A549 (cell line): ENCODE results near the gene CYP2U1. TPM values are rescaled to one million over a fixed set of nuclear protein-coding genes. Genes with fewer than 3 reads are reported as not detected.

Experiments
- ATAC-seq, 2 experiments: fragments of 200-7000 bp in 1 of 2; fragments of >200 bp in 1 of 2; cut with Nextera tagmentation in 1 of 2; cut with Tn5 transposase in 1 of 2; 3 replicates each; pipeline versions ENCODE4 v1.8.0 to v1.9.1; 2018 to 2020; ENCODE audit warnings: mild to moderate bottlenecking in 1 of 2, moderate library complexity in 1 of 2
- CTCF ChIA-PET: fragments of 300-600 bp; sonication (Branson Sonifier 250); formaldehyde crosslinking; extraction: SDS; loops from one replicate; lab custom pipeline; 2021; ENCODE audit warnings: antibody characterized with exemption, inconsistent platforms; lab: Yijun Ruan, JAX
- POLR2A ChIA-PET: fragments of 350-600 bp; formaldehyde crosslinking; extraction: SDS; loops from one replicate; lab custom pipeline; 2021; ENCODE audit warnings: antibody characterized with exemption, inconsistent platforms; lab: Yijun Ruan, JAX
- DNase-seq, 2 experiments: peaks; one replicate each; pipeline versions ENCODE4 v3.0.0 to v3.0.0-alpha.2; 2011 to 2016; ENCODE audit warnings: low read depth in 1 of 2, low spot score in 1 of 2
- FAIRE-seq: peaks from 2 replicates; lab custom pipeline; 2011; peaks lifted over from hg19 to GRCh38; lab: Jason Lieb, UNC
- H3K27ac ChIP-seq, 2 experiments: fragments of >200 bp; sonication (Bioruptor Twin); formaldehyde crosslinking; 3 replicates each; pipeline ENCODE4 v1.5.1; 2016 to 2017
- H3K4me1 ChIP-seq: fragments of >200 bp; sonication (Bioruptor Twin); formaldehyde crosslinking; 3 replicates; pipeline ENCODE4 v1.6.1; 2016
- H3K4me2 ChIP-seq: fragments of >200 bp; sonication (Bioruptor Twin); formaldehyde crosslinking; 3 replicates; pipeline ENCODE4 v1.6.1; 2016
- H3K4me3 ChIP-seq: fragments of >200 bp; sonication (Bioruptor Twin); formaldehyde crosslinking; 3 replicates; pipeline ENCODE4 v1.5.1; 2016
- H3K9me3 ChIP-seq: fragments of >200 bp; sonication (Bioruptor Twin); formaldehyde crosslinking; 3 replicates; pipeline ENCODE4 v1.6.1; 2016
- CBX2 ChIP-seq: fragments of 200-600 bp; sonication (generic); IDR thresholded peaks from 2 replicates; pipeline ENCODE4 v1.6.1; 2016; ENCODE audit warnings: low read depth, mild to moderate bottlenecking, borderline replicate concordance
- CHD2 ChIP-seq: fragments of 150-350 bp; IDR thresholded peaks from 2 replicates; pipeline ENCODE4 v1.6.1; 2014; ENCODE audit warnings: low read length; ENCODE audit not compliant: partially characterized antibody
- CHD4 ChIP-seq: fragments of 200-600 bp; sonication (generic); IDR thresholded peaks from 2 replicates; pipeline ENCODE4 v1.6.1; 2016; ENCODE audit warnings: antibody characterized with exemption, mild to moderate bottlenecking, borderline replicate concordance
- E2F6 ChIP-seq: IDR thresholded peaks from 2 replicates; pipeline ENCODE4 v1.6.1; 2012; ENCODE audit warnings: low read depth, borderline replicate concordance
- EP300 ChIP-seq, 2 experiments: fragments of >200 bp; sonication (Bioruptor Twin); formaldehyde crosslinking; IDR thresholded peaks; 2 replicates in 1 of 2; 3 replicates in 1 of 2; pipeline ENCODE4 v1.6.1; 2016 to 2017
- FOSL2 ChIP-seq, 2 experiments: fragments of 450-650 bp in 1 of 2; fragments of >200 bp in 1 of 2; sonication (Bioruptor Twin) in 1 of 2; formaldehyde crosslinking; IDR thresholded peaks; 2 replicates each; pipeline versions ENCODE4 v1.5.0 to v1.6.1; 2016 to 2020; ENCODE audit warnings: mild to moderate bottlenecking in 1 of 2, moderate library complexity in 1 of 2
- HES2 ChIP-seq: fragments of >200 bp; sonication (Bioruptor Twin); formaldehyde crosslinking; IDR thresholded peaks from 2 replicates; pipeline ENCODE4 v1.6.1; 2016
- HOXB5 ChIP-seq: fragments of 250-450 bp; sonication (Bioruptor Pico); IDR thresholded peaks from 2 replicates; pipeline ENCODE4 v1.5.0; 2020; ENCODE audit warnings: mild to moderate bottlenecking, moderate library complexity
- JUN ChIP-seq, 2 experiments: fragments of >200 bp; sonication (Bioruptor Twin); formaldehyde crosslinking; IDR thresholded peaks; 2 replicates in 1 of 2; 3 replicates in 1 of 2; pipeline ENCODE4 v1.6.1; 2016 to 2017
- MAX ChIP-seq: IDR thresholded peaks from 2 replicates; pipeline ENCODE4 v1.6.1; 2012
- MYC ChIP-seq: IDR thresholded peaks from 2 replicates; pipeline ENCODE4 v1.6.1; 2012; ENCODE audit warnings: mild to moderate bottlenecking, inconsistent platforms, low read length, improper control_type of control experiment, borderline replicate concordance
- NPAS2 ChIP-seq: fragments of 250-450 bp; sonication (Bioruptor Pico); IDR thresholded peaks from 2 replicates; pipeline ENCODE4 v1.8.0; 2022; ENCODE audit warnings: mild to moderate bottlenecking, moderate library complexity, borderline replicate concordance
- POLR2A ChIP-seq: IDR thresholded peaks from 2 replicates; pipeline ENCODE4 v1.6.1; 2012; ENCODE audit warnings: mild to moderate bottlenecking, low read length
- RAD21 ChIP-seq, 2 experiments: fragments of >200 bp in 1 of 2; sonication (Bioruptor Twin) in 1 of 2; formaldehyde crosslinking in 1 of 2; IDR thresholded peaks in 1 of 2; conservative IDR thresholded peaks in 1 of 2; 2 replicates in 1 of 2; 3 replicates in 1 of 2; pipeline ENCODE4 v1.6.1; 2012 to 2018; ENCODE audit warnings: inconsistent platforms in 1 of 2
- RCOR1 ChIP-seq: fragments of 150-350 bp; IDR thresholded peaks from 2 replicates; pipeline ENCODE4 v1.6.1; 2014; ENCODE audit warnings: antibody characterized with exemption, low read length, low read depth
- REST ChIP-seq: fragments of 200-600 bp; sonication (generic); IDR thresholded peaks from 2 replicates; pipeline ENCODE4 v1.6.1; 2016; ENCODE audit warnings: antibody characterized with exemption, mild to moderate bottlenecking, moderate library complexity
- RNF2 ChIP-seq: fragments of 200-600 bp; sonication (generic); IDR thresholded peaks from 2 replicates; pipeline ENCODE4 v1.6.1; 2016; ENCODE audit warnings: low read depth, mild to moderate bottlenecking, antibody characterized with exemption, moderate library complexity, borderline replicate concordance
- TFCP2L1 ChIP-seq: fragments of 250-450 bp; sonication (Bioruptor Pico); IDR thresholded peaks from 2 replicates; pipeline ENCODE4 v1.5.0; 2021; ENCODE audit warnings: mild to moderate bottlenecking
- USF2 ChIP-seq: fragments of 450-650 bp; IDR thresholded peaks from 2 replicates; pipeline ENCODE4 v1.6.1; 2014; ENCODE audit warnings: antibody characterized with exemption
- ZFP36 ChIP-seq: fragments of 450-650 bp; IDR thresholded peaks from 2 replicates; pipeline ENCODE4 v1.6.1; 2014; ENCODE audit warnings: borderline replicate concordance; ENCODE audit not compliant: partially characterized antibody
- WGBS: methylation state at CpG from one replicate; pipeline ENCODE4 v1.1.6; 2017; ENCODE audit errors: missing lambda C conversion rate; 5-methylcytosine and 5-hydroxymethylcytosine counted together
- polyA plus RNA-seq, 4 experiments: library from polyadenylated mRNA; depleted of rRNA in 3 of 4; stranded (reverse); fragments of >200 nt; fragmentation: RNase III in 1 of 4; extraction: RNeasy Plus Mini Kit Qiagen cat#74134 plus additional on column Dnase treatment in 1 of 4; gene quantifications; 2 replicates in 3 of 4; 3 replicates in 1 of 4; pipeline ENCODE4 v1.2.3, GENCODE V29; 2011 to 2017

The CYP2U1 gene
- polyA plus RNA-seq, 2 of the 4 experiments (the other 2 are of a cell fraction) = 2.2 to 2.3 TPM

GRCh38 chr4:107888237-107888636, 43.1 kb upstream of the CYP2U1 start:
- TF ChIP-seq ZFP36 (peak; percentile 91), RAD21 (conservative IDR thresholded peaks at IDR 0.05 in 1 of 2, IDR thresholded peaks at IDR 0.05 in 1 of 2) (no peak)
- ChIA-PET CTCF (interaction anchor here (1.2 kb wide), 1 partner anchor 13 kb away, joined by 7 read pairs; no protein-coding TSS in a partner anchor), POLR2A (no interaction called here)
- Histone ChIP-seq H3K4me1 (no peaks in the 10 kb centered on the region), H3K4me3 (no peak overlapping the region), H3K9me3 (peaks cover 11% of the 10 kb centered on the region; the same call in 2 of the 3 replicates), H3K27ac (no peak overlapping the region), H3K4me2 (no peak overlapping the region)
- ATAC-seq = no peak
- peak in 1 of 2 experiments; percentile 13 for DNase-seq
- WGBS = 75% methylated on average over 2 of the region's 2 CpGs
- no peak for FAIRE-seq

- DNase-seq = no peak
- H3K4me3 ChIP-seq = no peak overlapping the region
- H3K4me1 ChIP-seq = peaks cover 4% of the 10 kb centered on the region; the same call in 1 of the 3 replicates
- no peak overlapping the region for H3K27ac ChIP-seq
- peaks cover 11% of the 10 kb centered on the region; the same call in 2 of the 3 replicates for H3K9me3 ChIP-seq
- no peak overlapping the region for H3K4me2 ChIP-seq
- no peak for FAIRE-seq
- no peak for ATAC-seq
- WGBS = 94% methylated on average over 2 of the region's 2 CpGs
- POLR2A ChIA-PET = no interaction called here
- TF ChIP-seq CHD4 (no peak), MYC (no peak), POLR2A (no peak)
- CTCF ChIA-PET = interaction anchor here (0.6 to 1.2 kb wide), 2 partner anchors 9 to 132 kb away, joined by 3 read pairs; no protein-coding TSS in a partner anchor
Measured at GRCh38 chr4:107890779-107891178, 40.6 kb upstream of the CYP2U1 start.

- FAIRE-seq = no peak
- POLR2A ChIA-PET = no interaction called here
Measured at GRCh38 chr4:107891299-107891698, 40.0 kb upstream of the CYP2U1 start.

More at GRCh38 chr4:107891299-107891698, 40.0 kb upstream of the CYP2U1 start:
- Histone ChIP-seq H3K4me1 (peaks cover 9% of the 10 kb centered on the region; the same call in 2 of the 3 replicates), H3K4me2 (no peak overlapping the region)
- CTCF ChIA-PET = no interaction called here
- TF ChIP-seq POLR2A (no peak), CBX2 (no peak), REST (no peak), NPAS2 (CRISPR knock-in tag) (no peak), EP300 (IDR thresholded peaks at IDR 0.05) (no peak), HES2 (no peak), JUN (IDR thresholded peaks at IDR 0.05) (no peak), HOXB5 (CRISPR knock-in tag) (no peak), TFCP2L1 (CRISPR knock-in tag) (no peak), FOSL2 (IDR thresholded peaks at IDR 0.05) (no peak), FOSL2 (CRISPR knock-in tag; IDR thresholded peaks at IDR 0.05) (no peak), USF2 (no peak), E2F6 (no peak), MAX (no peak), CHD2 (no peak), RCOR1 (no peak), RNF2 (no peak)
- TF ChIP-seq, all 56 proteins: peak for 0
- no peak overlapping the region for H3K27ac ChIP-seq
- DNase-seq (no peak), ATAC-seq (no peak)
- H3K4me3 ChIP-seq = no peak overlapping the region
- H3K9me3 ChIP-seq = peaks cover 11% of the 10 kb centered on the region; the same call in 2 of the 3 replicates
